Neutrophil (primary cell): ENCODE results near the gene CHN2.

Experiments
- H3K27ac ChIP-seq: fragments of 200-600 bp; sonication (generic); 2 replicates; pipeline ENCODE4 v1.5.1; 2016; ENCODE audit warnings: mild to moderate bottlenecking, moderate library complexity
- H3K27me3 ChIP-seq: fragments of 200-600 bp; sonication (generic); 2 replicates; pipeline ENCODE4 v1.6.0; 2016; ENCODE audit warnings: mild to moderate bottlenecking
- H3K36me3 ChIP-seq: fragments of 200-600 bp; sonication (generic); 2 replicates; pipeline ENCODE4 v1.5.1; 2017
- H3K4me1 ChIP-seq, 2 experiments: fragments of 200-600 bp in 1 of 2; sonication (generic) in 1 of 2; 1 replicate in 1 of 2; 2 replicates in 1 of 2; pipeline versions ENCODE4 v1.5.1 to v1.6.1; 2013 to 2016; ENCODE audit warnings: low read depth in 1 of 2, low read length in 1 of 2, mild to moderate bottlenecking in 1 of 2, moderate library complexity in 1 of 2; ENCODE audit not compliant: control insufficient read depth in 1 of 2, insufficient read depth in 1 of 2
- H3K4me3 ChIP-seq, 2 experiments: fragments of 200-600 bp in 1 of 2; sonication (generic) in 1 of 2; 1 replicate in 1 of 2; 2 replicates in 1 of 2; pipeline ENCODE4 v1.5.1; 2013 to 2016; ENCODE audit warnings: low read depth in 1 of 2, low read length in 1 of 2, mild to moderate bottlenecking in 1 of 2, moderate library complexity in 1 of 2
- H3K9me3 ChIP-seq: fragments of 200-600 bp; sonication (generic); 2 replicates; pipeline ENCODE4 v1.5.1; 2016
- TF ChIP-seq, protein P1 (sequence below): fragments of 200-600 bp; sonication (generic); IDR thresholded peaks from 2 replicates; pipeline ENCODE4 v1.5.1; 2016; ENCODE audit warnings: antibody characterized with exemption

Gene CHN2

DNA sequence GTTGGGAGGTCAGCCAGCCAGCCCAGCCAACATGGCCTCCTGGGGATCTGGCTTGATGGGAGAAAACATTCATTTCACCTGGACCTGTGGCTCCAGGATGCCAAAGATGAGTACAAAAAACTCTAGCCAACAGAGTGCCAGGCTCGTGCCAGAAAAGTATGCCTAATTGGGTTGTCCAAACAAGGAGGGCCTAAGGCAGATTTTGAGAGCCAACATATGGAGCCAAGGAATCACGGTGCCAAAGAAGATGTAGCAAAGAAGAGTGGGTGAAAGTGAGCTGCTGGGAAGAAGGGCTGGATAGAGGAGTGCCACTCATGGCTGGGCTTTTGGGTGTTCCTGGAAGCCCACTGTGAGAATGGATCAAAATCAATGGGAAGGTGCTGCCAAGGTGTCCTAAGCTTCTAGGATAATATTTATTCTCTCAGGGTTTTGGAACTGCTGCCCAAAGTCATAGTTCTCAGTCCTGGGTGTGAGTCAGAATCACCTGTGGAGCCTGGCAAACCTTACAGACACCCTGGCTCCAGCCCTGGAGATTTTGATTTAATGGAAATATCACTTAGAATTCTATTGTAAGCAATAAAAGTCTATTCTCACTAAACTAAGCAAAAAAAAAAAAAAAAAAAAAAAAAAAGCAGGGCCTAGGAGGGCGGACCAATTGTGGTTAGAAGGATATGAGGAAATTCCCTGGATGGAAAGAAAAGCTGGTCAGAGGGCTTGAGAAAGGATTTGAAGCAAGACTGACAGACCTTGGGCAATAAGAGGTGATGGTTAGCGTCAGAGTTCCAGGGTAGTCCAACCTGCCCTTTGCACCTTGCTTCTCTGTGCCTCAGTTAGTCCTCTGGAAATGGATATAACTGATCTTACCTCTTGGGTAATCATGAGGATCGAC, 186.9 kb downstream of the CHN2 start:
- Histone ChIP-seq H3K4me3 (no peak overlapping the region), H3K27ac (no peak overlapping the region), H3K36me3 (no peaks in the 10 kb centered on the region), H3K4me1 (peaks cover 20 to 26% of the 10 kb centered on the region in 2 experiments), H3K27me3 (no peaks in the 10 kb centered on the region), H3K9me3 (no peaks in the 10 kb centered on the region)
- TF ChIP-seq, protein P1, sequence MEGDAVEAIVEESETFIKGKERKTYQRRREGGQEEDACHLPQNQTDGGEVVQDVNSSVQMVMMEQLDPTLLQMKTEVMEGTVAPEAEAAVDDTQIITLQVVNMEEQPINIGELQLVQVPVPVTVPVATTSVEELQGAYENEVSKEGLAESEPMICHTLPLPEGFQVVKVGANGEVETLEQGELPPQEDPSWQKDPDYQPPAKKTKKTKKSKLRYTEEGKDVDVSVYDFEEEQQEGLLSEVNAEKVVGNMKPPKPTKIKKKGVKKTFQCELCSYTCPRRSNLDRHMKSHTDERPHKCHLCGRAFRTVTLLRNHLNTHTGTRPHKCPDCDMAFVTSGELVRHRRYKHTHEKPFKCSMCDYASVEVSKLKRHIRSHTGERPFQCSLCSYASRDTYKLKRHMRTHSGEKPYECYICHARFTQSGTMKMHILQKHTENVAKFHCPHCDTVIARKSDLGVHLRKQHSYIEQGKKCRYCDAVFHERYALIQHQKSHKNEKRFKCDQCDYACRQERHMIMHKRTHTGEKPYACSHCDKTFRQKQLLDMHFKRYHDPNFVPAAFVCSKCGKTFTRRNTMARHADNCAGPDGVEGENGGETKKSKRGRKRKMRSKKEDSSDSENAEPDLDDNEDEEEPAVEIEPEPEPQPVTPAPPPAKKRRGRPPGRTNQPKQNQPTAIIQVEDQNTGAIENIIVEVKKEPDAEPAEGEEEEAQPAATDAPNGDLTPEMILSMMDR = no peak

DNA sequence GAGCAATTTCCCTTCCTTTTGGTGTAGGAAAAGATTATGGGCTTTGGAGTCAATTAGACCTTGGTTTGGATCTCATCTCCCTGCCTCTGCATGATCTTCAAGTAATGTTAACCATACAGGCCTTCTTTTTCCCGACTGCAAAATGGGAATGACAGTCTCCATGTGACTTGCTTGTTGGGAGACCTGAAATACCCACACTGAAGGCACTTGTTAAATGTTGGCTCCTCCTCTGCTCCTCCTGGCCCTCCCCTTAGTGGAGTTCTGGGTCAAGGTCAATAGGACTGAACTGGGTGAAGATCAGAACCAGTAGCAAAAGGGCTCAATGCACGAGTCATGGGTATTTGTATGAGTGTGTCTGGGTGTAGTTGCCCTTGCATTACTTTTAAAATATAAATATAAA, 189.7 kb downstream of the CHN2 start:
- Histone ChIP-seq H3K4me1 (peaks cover 20 to 26% of the 10 kb centered on the region in 2 experiments), H3K27me3 (no peaks in the 10 kb centered on the region)

DNA sequence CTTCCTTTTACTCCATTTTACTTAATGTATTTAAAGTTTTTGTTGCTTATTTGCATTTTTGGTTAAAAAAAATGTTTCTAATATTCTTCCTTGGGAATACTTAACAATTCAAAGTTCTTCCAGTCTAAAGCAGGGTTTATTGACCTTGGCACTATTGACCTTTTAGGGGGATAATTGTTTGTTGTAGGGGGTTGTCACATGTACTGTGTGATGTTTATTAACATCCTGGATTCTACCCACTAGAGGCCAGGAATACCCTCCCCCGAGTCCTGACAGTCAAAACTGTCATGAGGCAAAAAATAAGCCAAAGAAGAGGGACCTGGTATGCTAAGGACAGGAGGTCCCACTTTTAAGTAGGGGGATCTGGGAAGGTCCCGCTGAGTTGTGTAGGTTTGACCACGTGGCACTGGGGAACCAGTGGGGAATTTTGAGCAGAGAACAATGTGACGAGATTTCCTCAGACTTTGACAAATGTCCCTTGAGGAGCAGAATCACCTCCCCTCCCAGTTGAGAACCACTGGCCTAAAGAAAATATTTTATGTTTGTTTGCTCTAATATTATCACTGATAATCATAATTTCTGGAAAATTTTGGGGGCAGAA, 190.7 kb downstream of the CHN2 start:
- Histone ChIP-seq H3K4me3 (no peak overlapping the region), H3K27me3 (no peaks in the 10 kb centered on the region), H3K36me3 (no peaks in the 10 kb centered on the region), H3K27ac (no peak overlapping the region), H3K4me1 (peaks cover 20 to 26% of the 10 kb centered on the region in 2 experiments), H3K9me3 (no peaks in the 10 kb centered on the region)
- TF ChIP-seq, protein P1 = no peak

More for the DNA sequence above, 189.7 kb downstream of the CHN2 start:
- TF ChIP-seq, protein P1 = no peak
- Histone ChIP-seq H3K4me3 (no peak overlapping the region), H3K36me3 (no peaks in the 10 kb centered on the region), H3K27ac (no peak overlapping the region), H3K9me3 (no peaks in the 10 kb centered on the region)

DNA sequence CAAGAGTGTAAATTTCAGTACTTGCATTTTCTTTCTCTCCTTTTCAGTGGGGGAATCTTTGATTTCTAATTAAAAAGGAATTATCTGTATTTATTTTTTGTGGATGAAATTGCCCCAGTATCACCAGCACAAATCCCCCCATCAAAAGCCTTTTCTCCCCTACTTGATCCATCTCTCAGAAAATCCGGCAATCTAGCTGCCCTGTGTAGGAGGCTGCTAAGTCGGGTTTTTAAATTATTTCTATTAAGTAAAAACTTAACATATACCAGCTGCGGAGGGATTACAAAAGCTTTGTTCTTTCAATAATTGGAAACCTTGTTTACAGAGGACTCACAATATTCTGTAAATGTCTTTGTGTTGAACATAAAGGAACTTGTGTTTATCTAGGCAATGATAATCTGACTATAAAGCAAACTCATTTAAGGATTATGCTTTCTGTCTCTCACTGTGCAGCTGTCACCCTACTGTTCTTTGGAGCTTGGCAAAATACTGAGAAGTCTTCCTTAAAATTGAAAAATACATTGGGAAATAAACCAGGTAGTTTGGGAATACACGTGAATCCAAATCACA, 191.7 kb downstream of the CHN2 start:
- H3K36me3 ChIP-seq = no peaks in the 10 kb centered on the region
- H3K9me3 ChIP-seq = no peaks in the 10 kb centered on the region
- no peak overlapping the region for H3K4me3 ChIP-seq
- no peaks in the 10 kb centered on the region for H3K27me3 ChIP-seq
- peaks cover 17 to 20% of the 10 kb centered on the region in 2 experiments for H3K4me1 ChIP-seq
- H3K27ac ChIP-seq = no peak overlapping the region
- TF ChIP-seq, protein P1 = no peak

DNA sequence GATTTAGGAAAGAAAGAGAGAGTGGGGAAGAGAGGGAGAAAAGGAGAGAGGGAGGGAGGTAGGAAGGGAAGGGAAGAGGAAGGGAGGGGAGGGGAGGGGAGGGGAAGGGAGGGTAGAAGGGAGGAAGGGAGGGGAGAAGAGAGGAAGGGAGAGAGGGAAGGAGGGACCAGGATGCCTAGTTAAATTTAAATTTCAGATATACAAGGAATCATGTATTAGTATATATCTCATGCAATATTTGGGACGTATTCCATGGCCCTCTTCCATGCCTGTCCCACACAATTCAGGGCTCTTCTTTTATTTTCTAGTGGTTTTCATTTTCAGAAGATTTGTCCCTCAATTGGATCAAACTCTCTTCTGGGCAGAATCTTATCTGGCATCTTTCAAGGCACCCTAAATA, 196.7 kb downstream of the CHN2 start:
- H3K4me3 ChIP-seq = no peak overlapping the region
- no peaks in the 10 kb centered on the region for H3K36me3 ChIP-seq
- H3K27ac ChIP-seq = no peak overlapping the region
- TF ChIP-seq, protein P1 = no peak
- no peaks in the 10 kb centered on the region for H3K27me3 ChIP-seq
- H3K9me3 ChIP-seq = no peaks in the 10 kb centered on the region
- H3K4me1 ChIP-seq = no peaks in the 10 kb centered on the region
